Renal cortical epithelial cell (primary cell): Measurements from ENCODE around the gene ETF1. TPM values are rescaled to one million over a fixed set of nuclear protein-coding genes. Genes with fewer than 3 reads are reported as not detected.

Experiments
- DNase-seq: peaks from one replicate; pipeline ENCODE4 v3.0.0-alpha.2; 2011; ENCODE audit warnings: low read depth
- total RNA-seq: library from RNA; depleted of rRNA; stranded (reverse); fragments of >200 nt; gene quantifications from 2 replicates; pipeline ENCODE4 v1.2.3, GENCODE V29; 2014

Gene ETF1
- 135 and 213 TPM in 2 replicates for total RNA-seq

DNA sequence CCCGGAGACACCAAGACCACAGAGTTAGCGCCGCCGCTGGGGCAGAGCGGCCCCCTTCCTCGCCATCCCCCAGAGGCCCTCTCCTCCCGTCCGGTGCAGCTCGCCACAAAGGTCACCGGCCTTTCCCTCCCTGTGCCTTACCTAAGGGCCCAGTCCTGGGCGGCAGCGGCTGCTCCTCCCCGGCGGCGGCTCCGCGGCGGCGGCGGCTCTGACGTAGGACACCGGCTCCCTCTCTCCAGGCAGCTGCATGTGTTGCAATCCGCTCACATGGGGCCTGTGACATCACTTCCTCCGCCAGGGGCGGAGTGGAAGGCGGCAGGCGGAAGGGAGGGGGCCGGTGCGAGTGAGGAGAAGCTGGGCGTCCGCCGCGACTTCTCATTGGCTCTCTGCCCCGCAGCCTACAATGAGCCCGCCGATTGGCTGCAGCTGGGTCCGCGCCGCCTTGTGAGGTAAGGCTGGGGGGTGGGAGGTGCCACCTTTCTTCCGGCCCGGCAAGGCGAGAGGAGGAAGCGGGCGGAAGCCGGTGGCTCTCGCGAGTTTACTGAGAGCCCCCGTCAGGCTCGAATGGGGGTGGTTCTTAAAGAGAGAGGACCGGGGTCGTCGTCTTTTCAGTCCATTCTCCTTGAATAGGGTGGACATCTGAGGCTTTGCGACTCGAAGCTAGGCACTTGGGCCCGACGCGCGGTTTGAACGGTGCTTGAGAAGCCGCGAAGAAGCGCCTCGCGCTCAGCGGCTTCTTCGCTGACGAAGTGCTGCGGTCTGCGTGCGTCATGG, at the start of gene ETF1:
ETF1 (minus strand) TSS at position 281 of the 774 bp plus-strand sequence. CDS start 318 bp downstream, outside the sequence.
- peak; percentile 96 for DNase-seq

DNA sequence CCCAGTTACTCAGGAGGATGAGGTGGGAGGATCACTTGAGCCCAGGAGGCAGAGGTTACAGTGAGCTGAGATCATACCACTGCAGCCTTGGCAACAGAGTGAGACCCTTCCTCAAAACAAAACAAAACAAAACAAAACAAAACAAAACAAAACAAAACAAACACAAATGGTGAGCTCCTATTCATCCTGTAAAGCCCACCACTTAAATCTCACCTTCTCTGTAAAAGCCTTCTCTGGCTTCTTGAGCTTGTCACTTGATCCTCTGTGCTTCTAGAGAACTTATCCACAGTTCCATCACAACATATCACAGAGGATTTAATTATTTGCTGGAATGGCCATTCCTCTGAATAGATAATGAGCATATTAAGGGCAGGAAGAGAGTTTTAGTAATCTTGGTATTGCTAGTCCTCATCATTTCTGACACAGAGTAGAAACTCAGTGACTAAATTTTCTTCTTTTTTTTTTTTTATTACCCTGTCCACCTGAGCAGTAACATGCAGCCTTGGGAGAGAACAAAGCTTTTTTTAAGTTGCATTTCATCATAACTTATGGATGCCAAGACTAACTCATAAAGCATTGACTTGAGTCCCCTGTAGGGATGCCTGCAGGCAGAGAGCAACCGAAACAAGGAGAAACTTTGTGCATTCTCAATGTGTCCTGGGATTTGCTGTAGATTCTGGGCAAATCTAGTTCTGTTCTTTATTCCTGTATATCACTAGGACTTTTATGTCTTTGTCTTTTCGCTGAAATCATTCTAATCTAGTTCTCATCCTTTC, 45.2 kb upstream of the ETF1 start:
- no peak for DNase-seq

DNA sequence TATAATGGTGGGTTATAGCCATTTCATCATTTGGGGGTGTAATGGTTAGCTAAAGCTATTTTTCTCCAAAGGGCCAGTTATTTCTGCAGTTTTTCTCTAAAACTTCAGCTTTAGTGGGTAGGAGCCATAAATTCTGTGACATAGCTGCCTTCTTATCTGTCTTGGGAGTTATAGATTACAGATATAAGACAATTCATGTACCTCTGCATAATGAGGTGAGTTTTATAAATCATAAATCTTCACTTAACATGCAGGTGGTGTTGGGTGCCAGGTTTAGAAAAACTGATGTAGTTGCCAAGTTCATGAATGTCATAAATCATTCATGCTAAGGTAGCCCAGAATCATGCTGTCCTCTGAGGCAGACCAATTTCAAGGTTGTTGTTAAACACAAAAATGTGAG, 42.1 kb upstream of the ETF1 start:
- DNase-seq = no peak

DNA sequence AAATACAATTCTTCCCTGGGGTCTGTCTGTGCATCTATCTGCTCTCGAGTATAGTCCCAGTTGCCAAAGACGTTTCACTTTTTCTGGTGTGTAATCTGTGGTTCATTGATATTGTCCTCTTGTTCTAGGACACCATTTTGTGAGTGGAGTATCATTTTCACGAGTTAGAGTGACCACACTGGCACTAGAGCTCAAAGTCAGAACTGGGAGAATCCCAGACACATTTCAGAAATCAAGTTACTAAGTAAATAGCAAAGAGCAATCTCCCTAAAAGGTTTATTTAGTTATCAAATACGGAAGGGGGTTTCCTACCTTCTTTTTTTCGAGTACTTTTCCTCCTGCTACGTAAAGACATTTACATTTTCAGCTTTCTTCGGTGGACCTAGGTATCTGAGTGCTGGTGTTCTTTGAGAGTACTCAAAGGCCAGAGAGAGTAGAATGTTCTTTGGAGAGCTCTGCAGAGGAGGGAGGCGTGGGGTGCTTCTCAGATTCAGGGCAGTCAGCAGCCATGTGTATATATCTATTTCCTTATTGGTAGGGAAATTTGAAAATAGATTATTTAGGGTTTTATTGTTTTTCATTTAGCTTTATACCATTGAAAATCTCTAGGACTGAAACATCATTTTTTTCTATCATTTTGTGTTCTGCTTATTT, 41.1 kb upstream of the ETF1 start:
- no peak for DNase-seq

DNA sequence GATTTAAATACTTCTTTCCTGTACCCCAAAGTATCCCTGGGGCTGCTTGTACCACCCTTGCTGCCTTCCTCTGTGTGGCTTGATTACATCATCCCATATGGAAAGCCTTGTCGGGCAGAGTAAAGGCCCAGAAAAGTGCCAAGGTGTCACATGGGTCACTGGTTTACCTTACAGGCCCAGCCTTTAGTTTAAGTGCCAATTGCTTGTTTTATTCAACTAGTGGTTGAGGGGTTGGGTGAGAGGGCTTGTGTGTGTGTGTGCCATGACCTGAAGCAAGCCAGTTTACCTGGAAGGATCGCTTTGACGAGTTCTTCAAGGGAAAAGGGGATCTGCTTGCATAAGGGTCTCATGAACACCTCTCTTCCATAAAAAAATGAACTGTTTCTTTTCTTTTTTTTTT, 39.9 kb upstream of the ETF1 start:
- no peak for DNase-seq

DNA sequence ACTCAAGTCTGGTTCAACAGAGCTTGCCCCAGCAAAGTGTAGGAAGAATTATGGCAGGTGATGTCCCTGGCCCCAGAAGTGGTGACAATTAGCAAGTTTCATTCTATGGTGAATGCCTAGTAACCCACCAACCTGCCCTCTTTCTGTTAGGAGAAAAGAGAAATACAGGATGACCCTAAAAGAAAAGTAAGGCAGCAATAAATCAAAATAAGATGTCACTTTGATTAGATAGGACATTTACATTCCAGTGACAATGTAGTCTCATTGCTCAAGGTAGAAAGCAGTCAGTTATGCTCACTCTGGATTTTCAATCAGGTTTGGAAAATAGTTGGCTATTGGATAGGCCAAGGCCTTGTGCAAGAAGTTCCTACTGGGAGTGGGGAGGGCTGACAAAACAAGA, 37.7 kb upstream of the ETF1 start:
- DNase-seq = no peak

GRCh38 chr5:138580001-138580400, 37.0 kb upstream of the ETF1 start:
- DNase-seq = no peak

- no peak for DNase-seq
Observed at GRCh38 chr5:138579517-138579863, 36.5 kb upstream of the ETF1 start.

- no peak for DNase-seq
Observed at GRCh38 chr5:138577452-138577851, 34.4 kb upstream of the ETF1 start.

- peak; percentile 99 for DNase-seq
Observed at GRCh38 chr5:138575194-138576015, 32.4 kb upstream of the ETF1 start, which contains the start of gene HSPA9. Gene HSPA9 (minus strand): TSS chr5:138575401. CDS start chr5:138575318, 83 bp downstream.

GRCh38 chr5:138574744-138575193, 31.7 kb upstream of the ETF1 start:
- peak; percentile 22 for DNase-seq

- DNase-seq = no peak
Observed at GRCh38 chr5:138573949-138574670, 31.1 kb upstream of the ETF1 start.

DNA sequence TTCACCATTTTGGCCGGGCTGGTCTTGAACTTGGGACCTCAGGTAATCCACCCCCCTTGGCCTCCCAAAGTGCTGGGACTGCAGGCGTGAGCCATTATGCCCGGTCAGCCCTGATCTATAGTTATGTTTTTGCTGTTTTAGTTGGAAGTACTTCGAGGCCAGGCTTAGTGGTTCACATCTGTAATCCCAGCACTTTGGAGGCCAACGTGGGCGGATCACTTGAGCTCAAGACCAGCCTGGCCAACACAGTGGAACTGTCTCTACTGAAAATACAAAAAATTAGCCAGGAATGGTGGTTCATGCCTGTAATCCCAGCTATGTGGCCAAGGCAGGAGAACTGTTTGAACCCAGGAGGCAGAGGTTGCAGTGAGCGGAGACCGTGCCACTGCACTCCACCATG, 30.2 kb upstream of the ETF1 start:
- no peak for DNase-seq

- no peak for DNase-seq
Observed at GRCh38 chr5:138570871-138571270, 27.8 kb upstream of the ETF1 start.

GRCh38 chr5:138569782-138570181, 26.7 kb upstream of the ETF1 start:
- no peak for DNase-seq

- DNase-seq = peak; percentile 83
Observed at GRCh38 chr5:138568061-138568824, 25.2 kb upstream of the ETF1 start.

- DNase-seq = no peak
Observed at GRCh38 chr5:138566792-138567191, 23.8 kb upstream of the ETF1 start.

GRCh38 chr5:138565100-138565821, 22.2 kb upstream of the ETF1 start:
- no peak for DNase-seq

- DNase-seq = no peak
Observed at GRCh38 chr5:138564242-138564641, 21.2 kb upstream of the ETF1 start.
